ENCODE results near the gene ABCB9. TPM values are rescaled to one million over a fixed set of nuclear protein-coding genes. Genes with fewer than 3 reads are reported as not detected.

The ABCB9 gene
- total RNA-seq, 4 donors from 2014 or later = 2.0 to 8.6 (median 6.1) TPM

DNA sequence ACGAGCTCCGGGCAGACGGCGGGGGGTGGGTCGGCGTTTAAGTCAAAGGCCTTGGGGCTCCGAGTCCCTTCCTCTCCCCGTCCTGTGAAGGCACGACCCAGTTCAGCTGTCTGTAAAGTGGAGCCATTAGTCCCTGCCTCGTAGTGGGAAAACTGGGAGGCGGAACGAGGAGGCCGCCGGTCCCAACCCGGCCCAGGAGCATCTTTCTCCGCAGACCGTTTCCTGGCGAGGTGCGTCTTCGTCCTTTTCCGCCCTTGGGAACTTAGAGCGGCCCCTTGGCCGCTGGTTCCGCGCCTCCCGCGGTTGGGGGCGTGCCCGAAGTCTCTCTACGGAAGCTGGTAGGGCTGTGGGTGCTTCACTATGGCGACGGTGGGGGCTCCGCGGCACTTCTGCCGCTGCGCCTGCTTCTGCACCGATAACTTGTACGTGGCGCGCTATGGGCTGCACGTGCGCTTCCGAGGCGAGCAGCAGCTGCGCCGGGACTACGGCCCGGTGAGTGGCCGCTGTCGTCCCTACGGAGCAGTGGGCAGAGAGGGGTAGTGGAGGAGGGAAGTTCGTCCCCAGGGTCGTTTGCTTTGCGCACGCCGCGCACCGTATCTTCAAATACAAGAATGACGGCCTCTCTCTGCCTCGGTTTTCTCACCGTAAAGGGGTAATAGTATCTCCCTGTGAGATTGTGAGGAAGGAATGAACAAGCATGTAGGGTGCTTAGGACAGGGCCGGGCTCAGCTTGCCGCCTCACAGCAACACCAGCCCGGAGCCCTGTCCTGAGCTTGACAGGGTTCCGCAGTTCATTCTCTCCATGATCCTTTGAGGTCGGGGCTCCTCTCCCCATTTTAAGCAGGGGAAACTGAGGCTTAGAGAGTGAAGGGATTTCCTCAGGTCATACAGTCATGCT, 8.9 kb upstream of the ABCB9 start, which contains the start of gene OGFOD2:
Gene OGFOD2, plus strand, starts transcription at position 353 of the 898 bp plus-strand sequence. Its CDS starts 8 bp downstream, at position 361.
- peaks cover 0 to 23% of the 10 kb centered on the region in 2 donors for H3K4me1 ChIP-seq
- intact Hi-C loops (cut with DNase I; ENCODE audit: low total_unique reads) = no loop called here
- no peaks in the 10 kb centered on the region for H3K27me3 ChIP-seq
- TF ChIP-seq, protein P1, sequence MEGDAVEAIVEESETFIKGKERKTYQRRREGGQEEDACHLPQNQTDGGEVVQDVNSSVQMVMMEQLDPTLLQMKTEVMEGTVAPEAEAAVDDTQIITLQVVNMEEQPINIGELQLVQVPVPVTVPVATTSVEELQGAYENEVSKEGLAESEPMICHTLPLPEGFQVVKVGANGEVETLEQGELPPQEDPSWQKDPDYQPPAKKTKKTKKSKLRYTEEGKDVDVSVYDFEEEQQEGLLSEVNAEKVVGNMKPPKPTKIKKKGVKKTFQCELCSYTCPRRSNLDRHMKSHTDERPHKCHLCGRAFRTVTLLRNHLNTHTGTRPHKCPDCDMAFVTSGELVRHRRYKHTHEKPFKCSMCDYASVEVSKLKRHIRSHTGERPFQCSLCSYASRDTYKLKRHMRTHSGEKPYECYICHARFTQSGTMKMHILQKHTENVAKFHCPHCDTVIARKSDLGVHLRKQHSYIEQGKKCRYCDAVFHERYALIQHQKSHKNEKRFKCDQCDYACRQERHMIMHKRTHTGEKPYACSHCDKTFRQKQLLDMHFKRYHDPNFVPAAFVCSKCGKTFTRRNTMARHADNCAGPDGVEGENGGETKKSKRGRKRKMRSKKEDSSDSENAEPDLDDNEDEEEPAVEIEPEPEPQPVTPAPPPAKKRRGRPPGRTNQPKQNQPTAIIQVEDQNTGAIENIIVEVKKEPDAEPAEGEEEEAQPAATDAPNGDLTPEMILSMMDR (IDR thresholded peaks at IDR 0.05) = peak in 2 of 4 experiments; percentile 7 to 13
- TF ChIP-seq POLR2A (IDR thresholded peaks at IDR 0.05) = peak in 1 of 2 donors; percentile 45
- H3K9me3 ChIP-seq = no peaks in the 10 kb centered on the region
- H3K4me3 ChIP-seq = peak within 1 kb of the TSS; percentile 86 to 99
- no peaks in the 10 kb centered on the region for H3K36me3 ChIP-seq
- DNase-seq = peak; percentile 89 to 90
- peak within 1 kb of the TSS; percentile 99 to 100 for H3K27ac ChIP-seq

DNA sequence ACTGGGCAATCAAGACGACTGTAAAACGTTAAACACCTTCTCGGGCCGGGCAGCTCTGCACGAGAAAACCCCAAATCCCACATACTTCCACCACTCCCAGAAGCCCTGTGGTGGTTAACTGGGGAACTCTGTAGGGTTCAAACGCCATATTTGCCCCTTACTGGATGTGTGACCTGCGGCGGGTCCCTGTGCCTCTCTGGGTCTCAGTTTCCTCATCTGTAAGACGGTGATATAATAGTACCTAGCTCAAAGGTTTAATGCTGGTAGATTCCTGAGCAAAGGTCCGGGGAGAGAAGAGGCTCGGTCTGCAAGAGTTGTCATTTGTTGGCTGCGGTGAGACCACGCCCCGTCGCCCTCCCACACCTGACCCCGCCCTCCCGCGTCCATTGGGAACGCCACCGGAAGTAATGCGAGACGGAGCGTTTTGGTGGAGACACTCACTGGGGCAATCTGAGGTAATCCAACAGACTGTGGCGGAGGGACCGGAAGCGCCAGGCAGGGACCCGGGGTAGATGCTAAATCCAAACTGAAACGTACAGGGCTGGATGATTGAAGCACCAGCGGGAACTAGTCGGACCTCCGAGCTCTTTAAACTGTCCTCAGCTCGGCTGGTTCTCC, 8.1 kb upstream of the ABCB9 start:
- Histone ChIP-seq H3K36me3 (no peaks in the 10 kb centered on the region), H3K27me3 (no peaks in the 10 kb centered on the region), H3K4me3 (peak overlapping the region; percentile 86 to 99), H3K9me3 (no peaks in the 10 kb centered on the region), H3K4me1 (peaks cover 0 to 17% of the 10 kb centered on the region in 2 donors), H3K27ac (peak overlapping the region; percentile 99 to 100)
- intact Hi-C loops (cut with DNase I; ENCODE audit: low total_unique reads) = no loop called here
- TF ChIP-seq POLR2A (IDR thresholded peaks at IDR 0.05) = no peak
- TF ChIP-seq, protein P1 (IDR thresholded peaks at IDR 0.05) = peak in 1 of 4 experiments; percentile 32
- DNase-seq = peak; percentile 99

DNA sequence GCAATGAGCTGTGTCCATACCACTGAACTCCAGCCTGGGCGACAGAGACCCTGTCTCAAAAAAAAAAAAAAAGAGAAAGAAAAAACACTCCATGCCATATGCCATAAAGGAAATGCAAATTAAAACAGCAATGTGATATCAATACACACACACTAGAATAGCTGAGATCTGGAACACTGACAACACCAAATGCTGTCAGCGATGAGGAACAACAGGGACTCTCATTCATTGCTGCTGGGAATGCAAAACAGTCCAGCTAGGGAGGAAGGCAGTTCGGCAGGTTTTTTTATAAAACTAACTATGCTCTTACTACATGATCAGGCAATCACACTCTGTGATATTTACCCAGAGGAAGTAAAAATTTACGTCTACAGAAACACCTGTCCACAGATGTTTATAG, 3.4 kb upstream of the ABCB9 start:
- Histone ChIP-seq H3K9me3 (no peaks in the 10 kb centered on the region), H3K4me1 (peaks cover 0 to 10% of the 10 kb centered on the region in 2 donors), H3K27me3 (no peaks in the 10 kb centered on the region), H3K36me3 (no peaks in the 10 kb centered on the region), H3K4me3 (no peak overlapping the region), H3K27ac (no peak overlapping the region)
- TF ChIP-seq, protein P1 (IDR thresholded peaks at IDR 0.05) = no peak
- TF ChIP-seq POLR2A (IDR thresholded peaks at IDR 0.05) = no peak
- DNase-seq = no peak
- intact Hi-C loops (cut with DNase I; ENCODE audit: low total_unique reads) = no loop called here

DNA sequence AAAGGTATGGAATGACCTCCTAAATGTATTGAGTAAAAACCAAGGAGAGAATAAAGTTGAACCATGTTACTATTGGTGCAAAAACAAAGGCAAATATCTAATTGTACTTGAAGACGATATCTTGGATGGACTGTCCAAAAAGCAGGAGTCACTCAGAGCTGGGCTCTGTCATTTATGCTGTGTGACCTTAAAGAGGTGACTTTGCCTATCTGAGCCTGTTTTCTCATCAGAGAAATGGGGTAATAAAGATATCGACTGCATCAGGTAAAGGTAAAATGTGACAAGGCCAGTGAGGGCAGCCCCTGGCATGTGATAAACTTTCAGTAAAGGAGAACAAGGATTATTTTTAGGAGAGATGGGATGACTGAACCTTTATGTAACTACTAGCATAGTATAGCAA, 1.8 kb upstream of the ABCB9 start:
- Histone ChIP-seq H3K9me3 (no peaks in the 10 kb centered on the region), H3K27ac (no peak overlapping the region), H3K27me3 (no peaks in the 10 kb centered on the region), H3K36me3 (no peaks in the 10 kb centered on the region), H3K4me1 (peaks cover 0 to 11% of the 10 kb centered on the region in 2 donors), H3K4me3 (no peak overlapping the region)
- no peak for TF ChIP-seq POLR2A (IDR thresholded peaks at IDR 0.05)
- TF ChIP-seq, protein P1 (IDR thresholded peaks at IDR 0.05) = no peak
- intact Hi-C loops (cut with DNase I; ENCODE audit: low total_unique reads) = no loop called here
- DNase-seq = no peak

All from uterus (tissue), 4 donors.